Activated CD4-positive, CD25-positive, alpha-beta regulatory T cell (primary cell): ENCODE data around the gene COL4A1.

Source experiments
- DNase-seq, 4 experiments: peaks; one replicate each; lab custom pipeline; 2025; lab: John Stamatoyannopoulos, UW

The COL4A1 gene

DNA sequence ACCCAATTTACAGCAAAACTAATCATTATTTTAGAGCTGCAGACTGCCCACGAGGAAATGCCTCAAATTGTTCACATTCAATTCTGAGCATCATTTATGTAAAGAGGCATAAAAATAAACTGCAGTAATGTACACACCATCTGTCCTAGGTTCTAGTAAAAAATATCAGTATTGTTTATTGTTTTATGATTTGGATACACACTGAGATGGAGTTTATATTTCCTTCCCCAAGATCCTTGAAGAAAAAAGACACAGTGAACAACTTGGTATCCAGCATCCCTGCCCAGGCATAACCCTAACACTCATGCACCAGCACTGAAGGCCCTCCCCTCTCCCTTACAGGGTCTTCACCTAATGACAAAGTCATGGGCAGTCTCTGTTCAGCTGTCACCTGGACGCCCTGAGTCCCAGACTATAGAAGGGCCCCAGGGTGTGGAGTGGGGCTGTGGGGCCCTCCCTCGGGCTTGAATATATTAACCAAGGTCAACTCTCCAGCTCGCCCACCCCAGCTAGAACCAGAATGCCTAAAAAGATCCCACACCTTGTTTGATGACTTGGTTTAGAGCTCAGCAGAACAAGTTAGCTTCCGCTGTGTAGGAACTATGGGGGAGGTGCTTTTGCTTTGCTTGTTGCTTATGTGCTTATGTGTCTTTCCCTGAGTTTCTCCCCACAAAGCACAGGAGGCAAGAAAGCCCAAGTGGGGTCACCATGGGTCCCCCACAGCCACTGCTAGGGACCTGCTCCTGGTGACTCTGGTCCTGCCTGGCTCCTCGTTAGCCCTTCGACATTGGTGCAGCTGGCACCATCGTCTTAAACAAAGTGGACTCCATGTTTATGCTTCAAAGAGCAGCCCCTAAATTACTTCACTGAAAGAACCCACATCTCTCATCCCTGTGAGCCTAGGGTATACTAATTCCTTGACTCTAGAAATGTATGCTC is 111.1 kb downstream of the COL4A1 start:
- no peak for DNase-seq

DNA sequence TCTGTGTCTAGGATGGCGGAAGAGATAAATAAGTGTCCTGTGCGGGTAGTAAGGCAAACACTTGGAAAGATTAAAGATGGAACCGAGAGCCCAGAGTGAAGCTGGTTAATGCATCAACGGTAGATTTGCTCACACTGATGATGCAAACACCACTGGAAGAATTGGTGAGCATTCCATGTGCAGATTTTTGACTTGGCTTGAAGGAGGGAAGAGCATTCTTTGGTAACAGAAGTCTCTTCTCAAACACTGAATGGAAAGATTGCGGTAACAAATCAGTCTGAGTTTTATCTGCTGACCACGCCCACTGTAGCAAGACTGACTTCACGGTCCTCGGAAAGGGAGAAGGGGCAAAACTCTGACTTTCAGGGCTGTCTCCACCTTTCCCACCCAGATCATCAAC is 112.5 kb downstream of the COL4A1 start:
- no peak for DNase-seq

GRCh38 chr13:110193491-110193890 is 113.5 kb downstream of the COL4A1 start:
- no peak for DNase-seq

DNA sequence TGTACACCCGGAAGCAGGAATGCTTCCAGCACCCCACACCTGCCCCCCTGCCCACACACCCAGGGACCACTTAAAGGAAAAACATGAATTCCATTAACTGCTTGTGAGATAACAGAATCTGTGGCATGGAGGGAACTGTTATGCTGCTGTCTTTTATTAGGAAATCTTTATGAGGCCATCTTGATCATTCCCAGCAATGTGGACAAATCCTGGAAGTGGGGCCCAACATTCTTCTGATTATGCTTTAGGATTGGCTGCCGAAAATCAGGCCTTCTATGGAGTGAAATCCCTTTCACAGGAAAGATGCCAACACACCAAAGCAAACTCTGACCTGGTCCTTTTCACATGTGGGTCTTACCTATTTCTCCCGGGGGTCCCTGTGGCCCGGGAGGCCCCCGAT is 114.5 kb downstream of the COL4A1 start:
- DNase-seq: no peak

DNA sequence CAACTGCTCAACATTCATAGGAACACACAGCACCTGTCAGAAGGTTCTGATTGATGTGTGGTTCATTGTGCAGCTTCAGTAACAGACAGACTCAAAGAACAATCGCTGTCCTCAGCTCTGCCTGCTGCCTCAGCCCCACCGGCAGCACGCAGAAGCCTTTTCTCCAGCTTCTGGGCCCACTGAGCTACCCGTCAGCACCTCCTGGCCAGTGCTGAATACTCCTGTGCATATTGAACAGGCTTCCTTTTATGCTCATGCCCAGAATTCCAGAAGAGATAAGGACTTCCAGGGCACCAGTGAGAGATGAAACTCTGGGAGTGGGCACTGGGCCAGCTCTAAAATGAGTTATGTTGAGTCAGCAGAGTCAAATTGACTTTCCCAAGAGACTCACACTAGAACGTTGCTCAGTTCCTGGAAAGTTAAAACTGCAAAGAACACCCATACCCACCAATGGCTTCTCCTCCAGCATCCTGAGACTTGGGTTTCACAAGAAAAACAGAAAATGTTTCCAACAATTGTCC is 119.3 kb downstream of the COL4A1 start:
- no peak for DNase-seq

GRCh38 chr13:110186231-110186855 is 120.6 kb downstream of the COL4A1 start:
- no peak for DNase-seq

DNA sequence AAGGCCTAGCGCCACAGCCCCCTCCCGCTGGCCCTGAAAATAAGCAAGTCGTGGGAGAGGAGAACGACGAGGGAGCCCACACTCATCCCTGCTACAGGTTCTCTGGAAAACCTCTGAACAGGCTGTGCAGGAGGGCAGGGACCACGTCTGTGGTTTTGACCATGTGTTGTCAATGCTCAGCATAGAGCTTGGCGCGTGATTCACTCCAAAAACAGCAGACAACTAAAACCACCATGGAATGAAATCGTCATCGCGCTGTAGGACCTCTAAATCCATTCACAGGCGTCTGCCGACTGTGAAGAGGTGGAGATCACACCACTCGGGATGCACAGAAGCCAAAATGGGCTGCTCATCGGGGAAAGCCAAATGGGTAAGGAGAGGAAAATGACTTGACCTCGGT is 121.3 kb downstream of the COL4A1 start:
- DNase-seq: no peak

DNA sequence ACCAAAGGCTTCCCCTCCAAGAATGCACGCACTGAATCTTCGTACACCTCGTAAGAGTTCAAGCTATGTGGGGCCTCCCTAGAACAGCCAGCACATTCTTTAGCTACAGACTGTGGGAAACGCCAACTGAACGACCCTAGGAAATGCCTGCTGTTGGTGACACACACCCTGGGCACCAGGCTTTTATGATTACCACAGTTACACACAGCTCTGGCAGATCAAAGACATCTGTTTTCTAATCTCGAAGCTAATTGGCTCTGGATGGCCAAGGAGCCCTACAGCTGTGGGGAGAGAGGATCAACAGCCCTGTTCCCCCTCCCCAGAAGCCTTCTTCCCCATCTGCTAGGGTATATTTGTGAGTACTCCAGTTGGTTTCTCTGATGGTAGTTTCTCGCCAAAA is 123.0 kb downstream of the COL4A1 start:
- no peak for DNase-seq

- DNase-seq: no peak
Measured at GRCh38 chr13:110182461-110182860, 124.5 kb downstream of the COL4A1 start.

DNA sequence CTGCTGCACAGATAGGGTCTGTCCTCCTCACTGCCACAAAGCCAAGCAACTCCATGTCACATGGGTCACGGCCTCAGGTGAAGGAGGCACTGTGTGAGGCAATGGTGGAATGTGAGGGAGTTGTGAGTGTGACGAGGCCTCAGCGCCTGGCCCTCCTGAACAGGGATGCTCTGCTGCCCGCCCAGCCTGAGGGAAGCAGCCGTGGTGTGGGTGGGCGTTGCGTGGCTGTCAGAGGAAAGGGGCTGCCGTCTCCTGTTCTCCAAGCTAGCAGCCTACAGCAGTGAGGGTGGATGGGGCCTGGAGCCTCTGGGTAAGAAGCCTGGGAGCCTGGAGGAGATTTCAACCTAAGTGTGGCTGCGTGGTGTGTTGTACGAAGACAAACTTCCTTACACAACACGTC is 125.0 kb downstream of the COL4A1 start:
- DNase-seq: no peak

DNA sequence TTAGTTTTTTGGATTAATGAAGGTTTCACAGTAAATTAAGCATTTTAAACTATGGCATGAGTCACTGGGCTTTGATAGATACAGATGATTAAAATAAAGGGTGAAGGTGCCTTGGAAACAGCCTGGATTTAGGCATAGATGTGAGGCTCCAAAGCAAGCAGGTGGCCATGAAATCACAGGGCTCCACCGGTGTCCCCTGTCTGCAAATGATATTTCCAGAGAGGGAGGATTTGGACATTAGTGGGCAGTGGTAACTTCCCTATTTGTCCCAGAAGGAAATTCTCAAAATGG is 127.2 kb downstream of the COL4A1 start:
- DNase-seq: no peak

DNA sequence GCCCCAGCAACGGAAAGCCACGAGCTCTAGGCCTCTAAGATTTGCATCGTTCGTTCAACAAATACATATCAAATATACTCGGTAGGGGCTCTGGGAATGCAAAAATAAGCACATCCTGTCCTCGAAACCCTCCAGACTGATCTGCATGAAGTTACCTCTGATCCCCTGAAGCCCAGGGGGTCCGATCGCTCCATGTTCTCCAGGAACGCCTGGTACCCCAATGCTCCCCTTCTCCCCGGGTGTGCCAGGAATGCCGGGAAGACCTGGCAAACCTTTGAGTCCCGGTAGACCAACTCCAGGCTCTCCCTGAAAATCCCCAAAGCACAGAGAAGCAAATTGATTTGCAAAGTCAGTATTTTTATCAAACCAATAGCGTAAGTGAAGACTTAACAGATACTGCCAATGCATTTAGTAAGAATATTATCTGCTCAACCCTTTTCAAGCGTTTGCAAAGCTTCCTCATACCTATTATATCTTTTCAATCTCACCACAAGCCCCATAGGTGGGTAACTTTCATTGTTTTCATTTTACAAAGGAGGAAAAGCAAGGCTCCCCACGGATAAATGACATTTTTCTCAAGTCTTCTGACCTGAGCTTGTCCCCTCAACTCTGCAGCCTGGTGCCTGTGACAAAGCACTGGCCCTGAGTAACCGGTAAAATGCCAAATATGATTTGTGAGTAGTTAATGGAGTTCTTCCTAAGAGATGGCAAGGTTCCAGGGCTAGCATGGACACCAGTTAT is 127.7 kb downstream of the COL4A1 start:
- DNase-seq: no peak

- no peak for DNase-seq
Measured at GRCh38 chr13:110177790-110178189, 129.2 kb downstream of the COL4A1 start.

DNA sequence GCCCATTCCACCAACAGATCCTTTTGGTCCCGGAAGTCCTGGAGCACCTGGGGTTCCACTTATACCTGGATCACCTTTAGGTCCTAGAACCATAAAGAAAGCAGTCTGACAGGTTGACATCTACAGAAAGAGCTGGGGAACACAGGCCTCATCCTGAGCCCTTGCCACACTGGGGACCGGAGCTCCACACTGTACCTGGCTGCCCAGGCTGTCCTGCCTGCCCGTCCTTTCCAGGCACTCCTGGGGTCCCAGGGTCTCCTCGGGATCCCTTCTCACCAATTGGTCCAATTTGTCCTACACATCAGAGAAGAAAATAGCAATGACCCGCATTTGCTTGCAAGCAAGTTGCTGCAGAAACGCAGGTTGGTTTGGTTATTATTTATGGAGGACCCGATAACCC is 130.5 kb downstream of the COL4A1 start:
- DNase-seq: no peak

GRCh38 chr13:110173247-110173818 is 133.6 kb downstream of the COL4A1 start:
- no peak for DNase-seq

GRCh38 chr13:110170882-110171281 is 136.1 kb downstream of the COL4A1 start:
- no peak for DNase-seq

DNA sequence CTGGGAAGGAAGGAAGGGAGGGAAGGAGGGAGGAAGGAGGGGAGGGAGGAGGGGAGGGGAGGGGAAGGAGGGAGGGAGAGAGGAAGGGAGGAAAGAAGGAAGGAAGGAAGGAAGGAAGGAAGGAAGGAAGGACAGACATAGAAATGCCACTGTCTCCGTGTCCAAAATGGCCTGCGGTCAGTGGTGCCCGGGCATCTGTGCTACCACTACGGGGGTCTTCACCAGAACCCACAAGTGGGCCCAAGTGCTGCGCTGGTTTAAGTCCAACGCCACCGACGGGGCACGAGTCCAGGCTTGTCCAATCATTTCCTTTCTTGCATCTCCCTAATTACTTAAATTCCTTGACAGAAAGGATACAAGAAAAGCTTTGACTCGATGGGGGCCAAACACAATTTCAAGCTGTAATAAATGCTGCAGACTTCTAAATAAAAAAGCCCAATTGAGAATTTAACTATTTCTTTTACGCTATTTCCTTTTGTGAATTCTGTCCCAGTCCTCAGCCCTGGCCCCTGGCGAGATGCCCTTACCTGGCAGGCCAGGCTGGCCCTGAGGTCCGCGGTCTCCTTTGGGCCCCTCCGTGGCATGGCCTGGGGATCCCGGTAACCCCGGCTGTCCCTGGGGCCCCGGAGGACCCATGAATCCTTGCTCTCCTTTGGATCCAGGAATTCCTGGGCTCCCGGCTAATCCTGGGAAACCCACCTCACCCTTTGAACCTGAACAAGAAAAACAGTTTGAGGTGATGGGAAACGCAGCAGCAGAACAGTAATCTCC is 136.8 kb downstream of the COL4A1 start:
- no peak for DNase-seq

DNA sequence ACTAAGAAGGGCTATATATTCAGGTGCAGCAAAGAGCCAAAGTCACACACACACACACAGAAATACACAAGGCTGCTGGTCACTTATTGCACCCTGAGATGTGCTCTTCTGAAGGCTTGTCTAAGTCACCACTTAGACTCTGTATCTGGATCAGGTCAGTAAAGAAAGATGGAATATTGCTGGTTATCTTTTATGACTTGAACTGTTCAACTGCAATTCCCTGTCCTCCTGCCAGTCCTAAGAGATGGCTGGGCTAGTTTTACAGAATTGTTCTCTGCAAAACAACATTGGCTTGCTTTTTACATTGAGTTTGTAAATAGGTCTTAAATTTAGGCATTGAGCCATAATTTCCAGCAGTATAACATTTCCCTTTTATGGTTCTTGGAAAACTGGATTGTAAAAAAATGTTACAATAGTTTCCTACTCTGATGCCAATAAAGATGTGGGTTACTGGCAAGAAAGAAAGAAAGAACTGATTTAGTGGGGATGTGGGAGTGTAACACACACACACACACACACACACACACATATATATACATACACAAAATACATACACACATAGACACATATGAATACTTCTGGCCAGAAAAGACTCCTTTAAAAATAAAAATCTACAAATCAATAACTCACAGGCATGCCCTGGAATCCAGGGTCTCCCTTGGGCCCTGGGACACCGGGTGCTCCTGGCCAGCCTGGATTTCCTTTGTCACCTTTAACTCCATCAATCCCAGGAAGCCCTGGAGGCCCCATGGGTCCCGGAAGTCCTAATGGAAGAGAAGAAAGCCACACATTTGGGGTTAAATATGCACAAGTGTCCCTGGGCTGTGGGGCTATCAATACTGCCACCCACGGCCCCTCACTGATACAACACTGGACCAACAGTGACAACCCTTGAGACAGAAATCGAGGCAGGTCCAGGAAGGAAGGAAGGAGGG is 137.7 kb downstream of the COL4A1 start:
- DNase-seq: no peak

DNA sequence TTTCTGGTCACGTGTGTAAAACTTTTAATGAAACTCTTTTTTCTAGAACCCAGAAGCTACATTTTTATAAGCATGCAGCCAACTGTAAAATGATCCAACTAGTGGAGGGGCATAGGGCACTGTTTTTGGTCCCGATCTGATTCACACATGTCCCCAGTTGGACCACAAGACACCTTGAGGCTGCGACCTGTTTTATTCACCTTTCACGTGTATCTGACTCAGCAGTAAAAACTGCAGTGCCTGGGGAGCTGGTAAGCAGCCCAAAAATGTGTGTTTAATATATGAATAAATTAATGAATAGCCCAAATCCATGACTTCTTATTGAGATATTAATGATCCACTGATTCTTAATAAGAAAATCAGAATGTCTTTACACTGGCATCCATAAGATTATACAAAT is 140.4 kb downstream of the COL4A1 start:
- DNase-seq: no peak

- no peak for DNase-seq
Measured at GRCh38 chr13:110164706-110165105, 142.3 kb downstream of the COL4A1 start.
